GM12892 (cell line): Measurements from ENCODE around the gene HSPA8. TPM values are rescaled to one million over a fixed set of nuclear protein-coding genes. Genes with fewer than 3 reads are reported as not detected.
A peak's percentile ranks its signal among the peaks of the same experiment; 100 is the strongest.
"Not testable (repeated sequence)": the region's sequence is repeated elsewhere in the genome, so short reads cannot be mapped to it uniquely, and the experiment has no call there.

Experiments
- DNase-seq: peaks from one replicate; pipeline ENCODE4 v3.0.0; 2011; ENCODE audit not compliant: insufficient read length
- FAIRE-seq: peaks from 2 replicates; lab custom pipeline; 2011; peaks lifted over from hg19 to GRCh38; lab: Jason Lieb, UNC
- POLR2A ChIP-seq: IDR thresholded peaks from 2 replicates; pipeline ENCODE4 v1.6.1; 2011; ENCODE audit warnings: low read depth, low read length, control low read depth
- POLR2AphosphoS5 ChIP-seq: IDR thresholded peaks from 2 replicates; pipeline ENCODE4 v1.6.1; 2011; ENCODE audit warnings: low read depth, low read length, control low read depth
- TAF1 ChIP-seq: IDR thresholded peaks from 2 replicates; pipeline ENCODE4 v1.6.1; 2011; ENCODE audit warnings: low read depth, mild to moderate bottlenecking, control low read depth, low read length, borderline replicate concordance
- polyA plus RNA-seq: library from polyadenylated mRNA; unstranded; fragments of >200 nt; gene quantifications from one replicate; pipeline ENCODE4 v1.2.1, GENCODE V29; 2012; ENCODE audit warnings: missing spikeins, inconsistent platforms; ENCODE audit not compliant: missing spikeins

The HSPA8 gene
- 2,065 TPM for polyA plus RNA-seq

GRCh38 chr11:123061403-123062157, at the start of gene HSPA8:
Gene HSPA8, minus strand, starts transcription at chr11:123062136. Its CDS starts 812 bp downstream, at chr11:123061324.
- no peak for DNase-seq
- peak; percentile 14 for FAIRE-seq
- peak; percentile 96 for TF ChIP-seq POLR2AphosphoS5
- TF ChIP-seq TAF1: peak; percentile 87; the same call in 1 of the 2 replicates
- TF ChIP-seq POLR2A: peak; percentile 99

DNA sequence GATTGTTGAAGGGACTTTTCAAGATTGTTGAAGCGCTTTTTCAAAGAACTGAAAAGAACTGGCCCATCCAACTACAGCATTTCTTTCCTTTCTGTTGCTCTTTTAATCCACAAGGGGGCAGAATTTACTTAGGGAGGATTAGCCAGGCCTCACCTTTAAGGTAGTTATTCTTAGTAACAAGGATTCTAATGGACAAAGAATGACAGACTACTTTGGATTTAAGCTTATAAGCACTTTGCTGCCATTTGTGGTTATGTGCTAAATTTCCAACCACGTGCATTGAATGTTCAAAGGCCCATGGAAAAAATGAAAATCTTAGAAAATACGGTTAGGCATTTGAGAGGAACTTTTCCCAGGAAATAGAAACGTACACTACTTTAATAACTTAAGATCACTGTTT, 49.5 kb upstream of the HSPA8 start:
- peak; percentile 40 for DNase-seq
- peak; percentile 91 for FAIRE-seq

GRCh38 chr11:123110397-123110796, 48.5 kb upstream of the HSPA8 start:
- no peak for FAIRE-seq
- no peak for DNase-seq
- TF ChIP-seq POLR2A (no peak), POLR2AphosphoS5 (no peak), TAF1 (no peak)

More for the DNA sequence above, 49.5 kb upstream of the HSPA8 start:
- TF ChIP-seq POLR2A: no peak
- TF ChIP-seq TAF1: no peak
- TF ChIP-seq POLR2AphosphoS5: no peak

DNA sequence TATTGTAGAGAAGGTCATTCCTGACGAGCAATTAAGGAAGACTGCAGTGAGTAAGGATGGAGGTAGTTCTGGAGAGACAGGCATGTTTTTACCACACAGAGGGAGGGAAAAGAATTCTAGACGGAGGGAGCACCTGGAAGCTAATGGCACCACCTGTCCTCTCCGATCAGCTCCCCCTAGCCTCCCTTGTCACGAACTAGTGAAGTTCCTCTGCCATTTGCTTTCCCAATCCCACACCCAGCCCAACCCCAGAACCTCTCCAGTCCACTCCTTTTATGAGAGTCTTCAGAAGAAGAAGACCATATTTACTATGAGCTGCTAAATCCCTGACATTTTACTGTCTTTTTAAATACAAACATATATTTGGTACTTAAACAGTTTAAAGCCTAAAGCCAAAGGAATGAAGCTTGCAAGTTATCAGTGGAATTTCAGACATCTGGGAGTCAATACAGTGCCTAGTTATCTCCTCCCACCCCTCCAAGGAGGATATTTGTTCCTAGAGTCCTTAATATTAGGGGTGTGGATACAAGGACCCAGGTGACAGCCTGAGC, 46.1 kb upstream of the HSPA8 start:
- no peak for FAIRE-seq
- TF ChIP-seq POLR2A (no peak), POLR2AphosphoS5 (no peak), TAF1 (no peak)
- no peak for DNase-seq

DNA sequence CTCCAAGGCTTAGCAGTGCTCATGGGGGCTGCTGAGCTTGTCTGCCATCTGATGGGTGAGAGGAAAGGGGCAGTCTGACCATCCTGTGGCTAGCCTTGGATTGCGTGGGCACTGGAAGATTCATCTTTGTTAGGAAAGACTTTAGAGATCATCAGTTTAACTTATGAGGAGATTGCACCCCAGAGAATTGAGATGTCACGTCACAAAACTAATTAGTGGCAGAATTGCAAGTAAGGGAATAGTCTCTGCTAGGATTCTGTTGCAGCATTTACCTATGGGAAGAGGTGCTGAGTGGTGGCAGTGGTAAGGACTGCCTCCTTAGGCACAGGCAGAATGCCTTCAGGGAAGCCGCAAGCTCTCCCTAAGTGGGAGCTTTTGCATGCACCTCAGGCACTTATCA, 42.8 kb upstream of the HSPA8 start:
- DNase-seq: no peak
- no peak for FAIRE-seq
- TF ChIP-seq TAF1 (no peak), POLR2A (no peak), POLR2AphosphoS5 (no peak)

DNA sequence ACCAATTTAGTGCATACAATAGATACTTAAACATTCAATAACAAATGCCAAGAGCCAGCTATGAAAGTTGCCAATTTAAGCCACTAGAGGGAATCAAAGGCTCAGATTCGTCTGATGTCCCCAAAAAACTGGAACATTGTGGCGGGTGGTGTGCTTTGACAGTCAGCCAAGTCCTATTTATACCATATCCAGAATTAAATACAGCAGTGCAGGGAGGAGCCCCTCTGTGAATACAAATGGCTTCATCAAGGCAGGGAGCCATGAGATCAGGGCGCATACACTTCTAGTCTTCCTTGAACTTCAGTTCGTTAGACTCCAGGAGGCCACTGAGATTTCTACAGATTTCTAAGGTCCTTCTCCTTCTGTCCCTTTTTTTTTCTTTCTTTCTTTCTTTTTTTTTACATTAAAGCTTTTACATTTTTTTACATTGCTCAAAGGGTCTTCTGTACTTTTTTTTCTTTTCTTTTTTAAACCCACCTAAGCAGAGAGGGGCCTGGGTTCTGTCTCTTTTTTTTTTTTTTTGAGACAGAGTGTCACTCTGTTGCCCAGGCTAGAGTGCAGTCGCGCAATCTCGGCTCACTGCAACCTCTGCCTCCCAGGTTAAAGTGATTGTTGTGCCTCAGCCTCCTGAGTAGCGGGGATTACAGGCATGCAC, 41.5 kb upstream of the HSPA8 start:
- peak; percentile 93 for FAIRE-seq
- TF ChIP-seq TAF1 (no peak), POLR2AphosphoS5 (no peak), POLR2A (no peak)

DNA sequence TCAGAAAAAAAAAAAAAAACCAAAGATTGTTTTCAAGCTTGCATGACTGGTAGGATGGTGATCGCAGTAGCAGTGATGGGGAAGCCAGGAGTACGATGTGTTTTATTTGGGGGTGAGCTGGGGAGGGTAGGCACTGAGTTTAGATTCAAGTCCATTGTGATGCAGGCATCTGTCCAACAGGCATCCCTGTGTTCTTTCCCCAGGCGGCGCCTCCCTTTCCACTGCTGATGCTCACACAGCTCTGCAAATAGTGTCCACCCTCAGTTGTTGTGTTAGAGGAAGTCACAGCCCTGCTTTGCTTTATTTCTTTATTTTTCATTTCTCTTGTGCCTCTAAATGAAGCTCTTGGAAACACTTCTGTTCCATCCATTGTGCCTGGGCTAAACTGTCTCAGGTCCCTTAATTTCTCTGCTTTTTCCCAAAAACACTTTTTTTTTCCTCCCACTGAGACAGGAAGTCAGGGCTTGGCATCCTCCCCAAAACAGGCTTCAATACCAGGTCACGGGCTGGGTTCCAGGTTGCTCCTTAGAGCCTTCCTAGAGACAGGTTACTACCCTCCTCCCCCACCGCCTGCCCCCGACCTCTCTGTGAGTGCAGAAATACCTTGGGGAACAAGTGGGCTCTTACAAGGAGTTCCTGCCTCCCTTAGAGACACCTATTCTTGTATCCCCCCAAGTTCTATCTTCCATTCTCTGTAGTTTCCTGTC, 38.6 kb upstream of the HSPA8 start:
- no peak for TF ChIP-seq POLR2A
- DNase-seq (no peak), FAIRE-seq (no peak)

More for the DNA sequence above, 41.5 kb upstream of the HSPA8 start:
- no peak for DNase-seq

DNA sequence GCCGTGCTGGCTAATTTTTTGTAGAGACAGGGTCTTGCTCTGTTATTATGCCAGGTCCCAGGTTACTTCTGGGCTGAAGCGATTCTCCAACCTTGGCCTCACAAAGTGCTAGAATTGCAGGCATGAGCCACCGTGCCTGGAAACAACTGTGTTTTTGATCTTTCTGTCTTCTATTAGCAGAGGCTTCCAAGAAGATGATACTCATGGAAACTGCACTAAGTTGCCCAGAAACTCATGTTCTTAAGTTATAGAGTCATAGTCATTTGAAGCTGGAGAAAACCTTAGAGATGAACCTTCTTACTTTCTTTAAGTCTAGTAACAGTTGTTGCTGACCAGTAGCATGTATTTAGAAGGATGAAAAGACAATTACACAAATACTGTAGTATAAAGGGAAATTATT, 37.1 kb upstream of the HSPA8 start:
- no peak for TF ChIP-seq TAF1
- no peak for TF ChIP-seq POLR2A
- TF ChIP-seq POLR2AphosphoS5: no peak
- no peak for FAIRE-seq
- DNase-seq: no peak

- TF ChIP-seq POLR2AphosphoS5: no peak
- TF ChIP-seq POLR2A: no peak
- TF ChIP-seq TAF1: no peak
- FAIRE-seq (no peak), DNase-seq (no peak)
Measured at GRCh38 chr11:123093739-123094138, 31.8 kb upstream of the HSPA8 start.

DNA sequence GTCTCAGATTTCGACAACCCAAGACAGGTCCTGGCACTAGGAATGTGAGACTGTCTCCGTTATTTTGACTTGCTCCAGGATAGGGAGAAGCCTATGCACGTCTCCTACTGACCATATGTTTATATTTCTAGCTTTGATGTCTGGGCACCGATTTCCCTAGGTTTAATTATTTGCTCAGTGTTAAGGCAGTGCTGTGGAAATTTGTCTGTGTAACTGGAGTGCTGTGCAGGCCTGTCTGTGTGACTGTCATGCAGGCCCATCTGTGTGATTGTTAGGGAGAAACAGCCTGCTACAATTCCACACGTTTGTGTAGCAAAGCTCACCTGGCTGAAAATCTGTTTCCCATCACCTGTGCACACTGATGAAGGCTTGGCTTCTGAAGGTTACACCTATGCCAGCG, 29.6 kb upstream of the HSPA8 start:
- no peak for TF ChIP-seq TAF1
- TF ChIP-seq POLR2A: no peak
- TF ChIP-seq POLR2AphosphoS5: no peak
- FAIRE-seq: no peak

DNA sequence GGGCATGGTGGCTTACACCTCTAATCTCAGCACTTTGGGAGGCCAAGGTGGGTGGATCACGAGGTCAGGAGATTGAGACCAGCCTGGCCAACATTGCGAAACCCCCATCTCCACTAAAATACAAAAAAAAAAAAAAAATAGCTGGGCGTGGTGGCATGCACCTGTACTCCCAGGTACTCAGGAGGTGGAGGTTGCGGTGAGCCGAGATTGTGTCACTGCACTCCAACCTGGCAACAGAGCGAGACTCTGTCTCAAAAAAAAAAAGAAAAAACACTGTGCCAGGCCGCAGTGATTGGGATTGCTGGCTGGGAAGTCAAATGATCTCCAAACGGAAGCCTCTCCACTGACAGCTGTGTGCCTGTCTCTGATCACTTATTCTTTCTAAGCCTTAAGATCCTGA, 28.2 kb upstream of the HSPA8 start:
- not testable (repeated sequence) for FAIRE-seq, DNase-seq

More for the DNA sequence above, 29.6 kb upstream of the HSPA8 start:
- no peak for DNase-seq

DNA sequence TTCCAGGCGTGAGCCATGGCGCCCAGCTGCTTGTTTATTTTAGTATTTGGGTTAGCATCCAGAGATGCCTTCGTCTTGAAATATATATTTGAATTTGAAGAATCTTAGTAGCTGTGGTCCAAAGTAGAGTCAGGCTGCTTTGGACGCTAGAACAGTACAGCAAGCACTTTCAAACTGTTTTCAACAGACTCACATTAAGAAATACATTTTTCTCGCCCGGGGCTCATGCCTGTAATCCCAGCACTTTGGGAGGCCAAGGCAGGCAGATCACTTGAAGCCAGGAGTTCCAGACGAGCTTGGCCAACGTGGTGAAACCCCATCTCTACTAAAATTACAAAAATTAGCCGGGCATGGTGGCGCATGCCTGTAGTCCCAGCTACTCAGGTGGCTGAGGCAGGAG, 27.0 kb upstream of the HSPA8 start:
- not testable (repeated sequence) for FAIRE-seq, DNase-seq

DNA sequence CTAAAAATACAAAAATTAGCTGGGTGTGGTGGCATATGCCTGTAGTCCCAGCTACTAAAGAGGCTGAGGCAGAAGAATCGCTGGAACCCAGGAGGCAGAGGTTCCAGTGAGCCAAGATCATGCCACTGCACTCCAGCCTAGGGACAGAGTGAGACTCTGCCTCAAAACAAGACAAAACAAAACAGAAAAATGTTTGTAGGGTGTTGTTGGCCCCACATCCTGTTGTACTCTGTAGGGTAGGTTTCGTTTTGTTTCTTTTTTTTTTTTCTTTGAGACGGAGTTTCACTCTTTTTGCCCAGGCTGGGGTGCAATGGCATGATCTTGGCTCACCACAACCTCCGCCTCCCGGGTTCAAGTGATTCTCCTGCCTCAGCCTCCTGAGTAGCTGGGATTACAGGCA, 25.7 kb upstream of the HSPA8 start:
- FAIRE-seq: peak; percentile 70
- DNase-seq: not testable (repeated sequence)
